GM12878 (cell line): ENCODE data around the gene BMPR1B. TPM values are rescaled to one million over a fixed set of nuclear protein-coding genes. Genes with fewer than 3 reads are reported as not detected.

Experiments
- ATAC-seq: fragments of 200-7000 bp; cut with Tn5 transposase; 3 replicates; pipeline ENCODE4 v1.9.1; 2020; ENCODE audit warnings: mild to moderate bottlenecking, moderate library complexity
- BruUV-seq: library from RNA; stranded (reverse); fragments of 400-500 nt; replicated peaks from 2 replicates; lab custom pipeline; 2021; lab: Mats Ljungman, UMichigan
- CTCF ChIA-PET: fragments of 300-600 bp; sonication (Branson Sonifier 250); formaldehyde crosslinking; extraction: SDS; loops from one replicate; lab custom pipeline; 2021; ENCODE audit warnings: inconsistent platforms; lab: Yijun Ruan, JAX
- POLR2A ChIA-PET: fragments of 350-600 bp; formaldehyde crosslinking; extraction: SDS; loops from one replicate; lab custom pipeline; 2021; ENCODE audit warnings: inconsistent platforms; lab: Charles Lee
- RAD21 ChIA-PET: fragments of 300-600 bp; sonication (Branson Sonifier 250); formaldehyde crosslinking; loops from one replicate; lab custom pipeline; 2023; ENCODE audit warnings: antibody characterized with exemption; ENCODE audit not compliant: unreplicated experiment; lab: Charles Lee
- SMC1A ChIA-PET: fragments of 300-600 bp; sonication (Branson Sonifier 250); formaldehyde crosslinking; loops from one replicate; lab custom pipeline; 2023; ENCODE audit not compliant: unreplicated experiment, uncharacterized antibody; lab: Charles Lee
- DNase-seq: peaks from one replicate; pipeline ENCODE4 v3.0.0-alpha.2; 2011; ENCODE audit warnings: low read depth, low spot score
- FAIRE-seq: peaks from 3 replicates; lab custom pipeline; 2011; peaks lifted over from hg19 to GRCh38; lab: Jason Lieb, UNC
- H2AFZ ChIP-seq: 2 replicates; pipeline ENCODE4 v1.6.0; 2011; ENCODE audit warnings: low read depth, low read length, control low read depth; ENCODE audit not compliant: control insufficient read depth
- H3K27ac ChIP-seq: 2 replicates; pipeline ENCODE4 v1.5.1; 2011; ENCODE audit warnings: control low read depth; ENCODE audit not compliant: control insufficient read depth, insufficient read depth
- H3K27me3 ChIP-seq, 2 experiments: replicated peaks in 1 of 2; 2 replicates each; pipeline versions ENCODE4 v1.6.0 to v1.6.1; 2011; ENCODE audit warnings: low read length in 1 of 2; ENCODE audit not compliant: control insufficient read depth in 2 of 2, insufficient read depth in 2 of 2
- H3K36me3 ChIP-seq, 2 experiments: 2 replicates each; pipeline ENCODE4 v1.5.1; 2011; ENCODE audit warnings: low read length in 1 of 2; ENCODE audit not compliant: control insufficient read depth in 2 of 2, insufficient read depth in 2 of 2
- H3K4me1 ChIP-seq: 2 replicates; pipeline ENCODE4 v1.6.1; 2011; ENCODE audit warnings: mild to moderate bottlenecking, low read length, moderate library complexity, mixed read lengths; ENCODE audit not compliant: control insufficient read depth, insufficient read depth
- H3K4me2 ChIP-seq: 2 replicates; pipeline ENCODE4 v1.6.0; 2011; ENCODE audit warnings: control low read depth; ENCODE audit not compliant: control insufficient read depth, insufficient read depth
- H3K4me3 ChIP-seq: fragments of 200-600 bp; sonication (generic); 2 replicates; pipeline ENCODE4 v1.5.1; 2016
- H3K79me2 ChIP-seq: 2 replicates; pipeline ENCODE4 v1.6.0; 2011; ENCODE audit warnings: low read length; ENCODE audit not compliant: control insufficient read depth, insufficient read depth
- H3K9ac ChIP-seq: 2 replicates; pipeline ENCODE4 v1.8.0; 2011; ENCODE audit warnings: low read length, control low read depth, mixed read lengths; ENCODE audit not compliant: control insufficient read depth, insufficient read depth
- H3K9me3 ChIP-seq: replicated peaks from 3 replicates; pipeline ENCODE4 v1.5.1; 2011; ENCODE audit warnings: mild to moderate bottlenecking, low read length; ENCODE audit not compliant: control insufficient read depth, insufficient read depth
- H4K20me1 ChIP-seq: 2 replicates; pipeline ENCODE4 v1.6.0; 2011; ENCODE audit not compliant: control insufficient read depth, insufficient read depth
- CBX5 ChIP-seq: sonication (generic); IDR thresholded peaks from 2 replicates; pipeline ENCODE4 v1.6.1; 2016; ENCODE audit warnings: low read depth, moderate library complexity, mild to moderate bottlenecking, inconsistent platforms
- CREM ChIP-seq: IDR thresholded peaks from 2 replicates; pipeline ENCODE4 v1.6.1; 2014; ENCODE audit warnings: antibody characterized with exemption, low read depth
- EP300 ChIP-seq, 2 experiments: fragments of 150-350 bp in 1 of 2; IDR thresholded peaks; 2 replicates each; pipeline ENCODE4 v1.6.1; 2011 to 2012; ENCODE audit warnings: low read depth in 2 of 2, low read length in 2 of 2, borderline replicate concordance in 1 of 2, improper control_type of control experiment in 1 of 2, inconsistent platforms in 1 of 2; ENCODE audit not compliant: control insufficient read depth in 1 of 2
- HDAC6 ChIP-seq: fragments of 200-600 bp; sonication (generic); IDR thresholded peaks from one replicate; pipeline ENCODE4 v1.8.0; 2017; ENCODE audit warnings: antibody characterized with exemption; ENCODE audit not compliant: unreplicated experiment
- KAT2A ChIP-seq: conservative IDR thresholded peaks from 2 replicates; pipeline ENCODE4 v1.6.1; 2011; ENCODE audit warnings: low read depth, low read length; ENCODE audit not compliant: control insufficient read depth
- KDM1A ChIP-seq: fragments of 200-600 bp; sonication (generic); IDR thresholded peaks from 2 replicates; pipeline ENCODE4 v1.6.1; 2016; ENCODE audit warnings: borderline replicate concordance
- MXI1 ChIP-seq: fragments of 150-350 bp; IDR thresholded peaks from 2 replicates; pipeline ENCODE4 v1.6.1; 2011; ENCODE audit warnings: low read depth, mild to moderate bottlenecking, inconsistent platforms, low read length, improper control_type of control experiment
- NBN ChIP-seq: fragments of 450-650 bp; IDR thresholded peaks from 2 replicates; pipeline ENCODE4 v1.6.1; 2016
- SIX5 ChIP-seq: IDR thresholded peaks from 2 replicates; pipeline ENCODE4 v1.6.1; 2011; ENCODE audit warnings: mild to moderate bottlenecking, low read depth, low read length, moderate library complexity; ENCODE audit not compliant: severe bottlenecking
- YBX1 ChIP-seq: fragments of 450-650 bp; IDR thresholded peaks from 2 replicates; pipeline ENCODE4 v1.6.1; 2016; ENCODE audit warnings: antibody characterized with exemption
- ZNF24 ChIP-seq: fragments of 450-650 bp; IDR thresholded peaks from 2 replicates; pipeline ENCODE4 v1.6.1; 2017; ENCODE audit warnings: antibody characterized with exemption, mild to moderate bottlenecking
- WGBS: methylation state at CpG from one replicate; pipeline ENCODE4 v1.1.6; 2016; ENCODE audit warnings: low lambda C conversion rate; ENCODE audit not compliant: insufficient replicate concordance, insufficient coverage; ENCODE audit errors: missing lambda C conversion rate; 5-methylcytosine and 5-hydroxymethylcytosine counted together
- in situ Hi-C: fragments of 300-500 bp; cut with MboI; formaldehyde crosslinking; loops from 9 replicates; pipeline ENCODE4 v1.14.3; 2018; ENCODE audit warnings: mixed read lengths
- intact Hi-C: fragments of 100-400 bp; cut with micrococcal nuclease; formaldehyde crosslinking; loops from one replicate; pipeline ENCODE4 v1.14.2; 2022; ENCODE audit not compliant: unreplicated experiment
- polyA plus RNA-seq, 11 experiments: library from polyadenylated mRNA; depleted of rRNA in 4 of 11; unstranded in 6 of 11; stranded (reverse) in 5 of 11; fragments of >200 nt; fragmentation: Nextera tagmentation in 4 of 11; fragmentation: Illumina TruSeq in 1 of 11; extraction: Ambion mirVana in 4 of 11; extraction: Trizol in 1 of 11; gene quantifications; 1 replicate in 1 of 11; 2 replicates in 10 of 11; pipeline versions ENCODE4 v1.2.1 to v1.2.3, GENCODE V29; 2011 to 2016; ENCODE audit warnings: inconsistent platforms in 2 of 11, missing spikeins in 2 of 11, low read depth in 1 of 11
- total RNA-seq, 4 experiments: library from RNA; depleted of rRNA in 3 of 4; stranded (reverse); fragments of >200 nt in 3 of 4; fragmentation: Illumina TruSeq in 1 of 4; extraction: Trizol in 1 of 4; gene quantifications; 2 replicates each; pipeline versions ENCODE4 v1.2.1 to v1.2.3, GENCODE V29; 2013 to 2021
- TF ChIP-seq, protein P1 (sequence below): fragments of 450-650 bp; IDR thresholded peaks from 2 replicates; pipeline ENCODE4 v1.6.1; 2016; ENCODE audit warnings: mild to moderate bottlenecking, moderate library complexity, borderline replicate concordance
- TF ChIP-seq, protein P2 (sequence below): fragments of 450-650 bp; IDR thresholded peaks from 2 replicates; pipeline ENCODE4 v1.6.1; 2017; ENCODE audit warnings: low read depth, mild to moderate bottlenecking, moderate library complexity

Gene BMPR1B
- total and polyA plus RNA-seq, 10 of the 15 experiments (the other 5 are each of a cell fraction or from before 2014, with no cell fraction given) = not detected

DNA sequence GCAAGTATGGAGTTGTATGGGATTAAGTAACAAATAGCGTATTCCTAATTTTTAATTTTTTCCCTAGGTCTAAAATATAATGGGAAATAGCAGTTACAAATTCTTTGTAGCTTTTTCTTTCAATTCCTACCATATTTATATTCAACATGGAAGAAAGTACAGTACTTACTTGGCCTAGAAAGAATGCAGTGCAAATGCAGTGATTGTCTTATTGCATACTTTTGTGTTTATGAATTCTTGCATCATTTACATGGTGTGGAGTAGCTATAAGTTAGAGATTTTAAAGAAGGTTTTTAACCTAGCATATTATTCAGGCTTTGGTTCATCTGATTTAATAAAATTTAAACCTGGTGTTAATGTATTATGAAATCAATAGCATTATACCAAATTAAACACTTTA, 263.3 kb downstream of the BMPR1B start:
- no peak for TF ChIP-seq KAT2A
- TF ChIP-seq NBN = no peak
- no peak for TF ChIP-seq KDM1A
- Histone ChIP-seq H3K4me2 (no peak overlapping the region), H3K9me3 (no peaks in the 10 kb centered on the region), H3K27ac (no peak overlapping the region), H3K4me1 (no peaks in the 10 kb centered on the region), H3K79me2 (no peaks in the 10 kb centered on the region), H3K27me3 (no peaks in the 10 kb centered on the region), H3K9ac (no peak overlapping the region), H3K4me3 (no peak overlapping the region), H3K36me3 (no peaks in the 10 kb centered on the region), H2AFZ (no peak overlapping the region), H4K20me1 (no peaks in the 10 kb centered on the region)
- SMC1A ChIA-PET = interaction anchor here (1.7 kb wide), 1 partner anchor 12 kb away, joined by 6 read pairs; no protein-coding TSS in a partner anchor
- CTCF ChIA-PET = no interaction called here
- intact Hi-C loops = no loop called here
- 54% methylated on average over 1 of the region's 1 CpG for WGBS
- DNase-seq (no peak), ATAC-seq (no peak), FAIRE-seq (no peak)
- in situ Hi-C loops = no loop called here
- no TSS peak for BruUV-seq
- RAD21 ChIA-PET = no interaction called here
- POLR2A ChIA-PET = no interaction called here

DNA sequence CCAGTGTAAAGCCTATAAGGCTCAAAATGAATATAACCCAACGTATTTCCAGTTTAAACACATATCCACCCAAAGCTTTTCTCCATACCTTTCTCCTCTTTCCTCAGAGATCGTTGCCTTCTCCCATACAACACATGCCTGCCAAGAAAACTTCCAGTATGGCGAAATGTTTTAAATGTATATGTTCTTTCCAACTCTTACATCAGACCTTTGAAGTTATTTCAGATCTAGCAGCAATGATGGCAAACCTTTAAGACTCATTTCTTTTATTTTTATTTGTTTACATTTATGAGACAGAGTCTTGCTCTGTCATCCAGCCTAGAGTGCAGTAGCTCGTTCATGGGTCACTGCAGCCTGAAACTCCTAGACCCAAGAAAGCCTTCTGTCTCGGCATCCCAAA, 265.4 kb downstream of the BMPR1B start:
- Histone ChIP-seq H3K36me3 (no peaks in the 10 kb centered on the region), H3K27me3 (no peaks in the 10 kb centered on the region), H3K4me1 (no peaks in the 10 kb centered on the region), H3K27ac (no peak overlapping the region), H3K4me3 (no peak overlapping the region), H3K9ac (no peak overlapping the region), H3K4me2 (no peak overlapping the region), H3K79me2 (no peaks in the 10 kb centered on the region), H4K20me1 (no peaks in the 10 kb centered on the region), H2AFZ (no peak overlapping the region), H3K9me3 (no peaks in the 10 kb centered on the region)
- DNase-seq (no peak), ATAC-seq (no peak), FAIRE-seq (no peak)
- under 1% methylated on average over 5 of the region's 5 CpGs for WGBS
- RAD21 ChIA-PET = no interaction called here
- in situ Hi-C loops (no loop called here), intact Hi-C loops (no loop called here)
- BruUV-seq = no TSS peak
- POLR2A ChIA-PET = no interaction called here
- SMC1A ChIA-PET = interaction anchor here (1.3 kb wide), 1 partner anchor 27 kb away, joined by 3 read pairs; no protein-coding TSS in a partner anchor
- CTCF ChIA-PET = interaction anchor here (0.6 to 1.0 kb wide), 2 partner anchors 10 to 13 kb away, joined by 3 to 4 read pairs; no protein-coding TSS in a partner anchor
- TF ChIP-seq CBX5 = no peak
- no peak for TF ChIP-seq HDAC6
- no peak for TF ChIP-seq ZNF24
- TF ChIP-seq MXI1 = no peak
- TF ChIP-seq CREM = no peak
- TF ChIP-seq, protein P1, sequence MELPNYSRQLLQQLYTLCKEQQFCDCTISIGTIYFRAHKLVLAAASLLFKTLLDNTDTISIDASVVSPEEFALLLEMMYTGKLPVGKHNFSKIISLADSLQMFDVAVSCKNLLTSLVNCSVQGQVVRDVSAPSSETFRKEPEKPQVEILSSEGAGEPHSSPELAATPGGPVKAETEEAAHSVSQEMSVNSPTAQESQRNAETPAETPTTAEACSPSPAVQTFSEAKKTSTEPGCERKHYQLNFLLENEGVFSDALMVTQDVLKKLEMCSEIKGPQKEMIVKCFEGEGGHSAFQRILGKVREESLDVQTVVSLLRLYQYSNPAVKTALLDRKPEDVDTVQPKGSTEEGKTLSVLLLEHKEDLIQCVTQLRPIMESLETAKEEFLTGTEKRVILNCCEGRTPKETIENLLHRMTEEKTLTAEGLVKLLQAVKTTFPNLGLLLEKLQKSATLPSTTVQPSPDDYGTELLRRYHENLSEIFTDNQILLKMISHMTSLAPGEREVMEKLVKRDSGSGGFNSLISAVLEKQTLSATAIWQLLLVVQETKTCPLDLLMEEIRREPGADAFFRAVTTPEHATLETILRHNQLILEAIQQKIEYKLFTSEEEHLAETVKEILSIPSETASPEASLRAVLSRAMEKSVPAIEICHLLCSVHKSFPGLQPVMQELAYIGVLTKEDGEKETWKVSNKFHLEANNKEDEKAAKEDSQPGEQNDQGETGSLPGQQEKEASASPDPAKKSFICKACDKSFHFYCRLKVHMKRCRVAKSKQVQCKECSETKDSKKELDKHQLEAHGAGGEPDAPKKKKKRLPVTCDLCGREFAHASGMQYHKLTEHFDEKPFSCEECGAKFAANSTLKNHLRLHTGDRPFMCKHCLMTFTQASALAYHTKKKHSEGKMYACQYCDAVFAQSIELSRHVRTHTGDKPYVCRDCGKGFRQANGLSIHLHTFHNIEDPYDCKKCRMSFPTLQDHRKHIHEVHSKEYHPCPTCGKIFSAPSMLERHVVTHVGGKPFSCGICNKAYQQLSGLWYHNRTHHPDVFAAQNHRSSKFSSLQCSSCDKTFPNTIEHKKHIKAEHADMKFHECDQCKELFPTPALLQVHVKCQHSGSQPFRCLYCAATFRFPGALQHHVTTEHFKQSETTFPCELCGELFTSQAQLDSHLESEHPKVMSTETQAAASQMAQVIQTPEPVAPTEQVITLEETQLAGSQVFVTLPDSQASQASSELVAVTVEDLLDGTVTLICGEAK = no peak
- no peak for TF ChIP-seq SIX5
- TF ChIP-seq, protein P2, sequence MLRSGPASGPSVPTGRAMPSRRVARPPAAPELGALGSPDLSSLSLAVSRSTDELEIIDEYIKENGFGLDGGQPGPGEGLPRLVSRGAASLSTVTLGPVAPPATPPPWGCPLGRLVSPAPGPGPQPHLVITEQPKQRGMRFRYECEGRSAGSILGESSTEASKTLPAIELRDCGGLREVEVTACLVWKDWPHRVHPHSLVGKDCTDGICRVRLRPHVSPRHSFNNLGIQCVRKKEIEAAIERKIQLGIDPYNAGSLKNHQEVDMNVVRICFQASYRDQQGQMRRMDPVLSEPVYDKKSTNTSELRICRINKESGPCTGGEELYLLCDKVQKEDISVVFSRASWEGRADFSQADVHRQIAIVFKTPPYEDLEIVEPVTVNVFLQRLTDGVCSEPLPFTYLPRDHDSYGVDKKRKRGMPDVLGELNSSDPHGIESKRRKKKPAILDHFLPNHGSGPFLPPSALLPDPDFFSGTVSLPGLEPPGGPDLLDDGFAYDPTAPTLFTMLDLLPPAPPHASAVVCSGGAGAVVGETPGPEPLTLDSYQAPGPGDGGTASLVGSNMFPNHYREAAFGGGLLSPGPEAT = no peak
- TF ChIP-seq EP300 (IDR thresholded peaks at IDR 0.05; ENCODE audit: borderline replicate concordance in 1 of 2, control insufficient read depth in 1 of 2, low read depth in 2 of 2, low read length in 2 of 2) = no peak
- TF ChIP-seq YBX1 = no peak
